GM23338 (cell line): Measurements from ENCODE around the gene BCL2.

Experiments used
- CREB1 ChIP-seq: fragments of 250-450 bp; sonication (Bioruptor Pico); IDR thresholded peaks from 2 replicates; pipeline ENCODE4 v1.5.0; 2020; ENCODE audit warnings: low read depth, mild to moderate bottlenecking, moderate library complexity
- ETS1 ChIP-seq: IDR thresholded peaks from 2 replicates; pipeline ENCODE4 v1.6.1; 2016; ENCODE audit warnings: antibody characterized with exemption
- EZH2 ChIP-seq: fragments of 200-600 bp; sonication (generic); IDR thresholded peaks from one replicate; pipeline ENCODE4 v1.8.0; 2017; ENCODE audit warnings: antibody characterized with exemption, mild to moderate bottlenecking, low read depth; ENCODE audit not compliant: unreplicated experiment
- JUNB ChIP-seq: IDR thresholded peaks from one replicate; pipeline ENCODE4 v1.6.1; 2016; ENCODE audit warnings: antibody characterized with exemption; ENCODE audit not compliant: unreplicated experiment
- POLR2AphosphoS5 ChIP-seq: IDR thresholded peaks from 2 replicates; pipeline ENCODE4 v1.6.1; 2016; ENCODE audit warnings: antibody characterized with exemption, low read depth
- REST ChIP-seq: IDR thresholded peaks from one replicate; pipeline ENCODE4 v1.6.1; 2018; ENCODE audit warnings: antibody characterized with exemption; ENCODE audit not compliant: unreplicated experiment
- ZNF114 ChIP-seq: fragments of 250-450 bp; sonication (Bioruptor Pico); IDR thresholded peaks from 2 replicates; pipeline ENCODE4 v1.5.0; 2020; ENCODE audit warnings: mild to moderate bottlenecking, moderate library complexity
- ZNF331 ChIP-seq: fragments of 250-450 bp; sonication (Bioruptor Pico); IDR thresholded peaks from 2 replicates; pipeline ENCODE4 v1.5.0; 2020; ENCODE audit warnings: low read depth, mild to moderate bottlenecking, moderate library complexity
- TF ChIP-seq, protein P1 (sequence below), 2 experiments: fragments of 200-600 bp in 1 of 2; sonication (generic) in 1 of 2; conservative IDR thresholded peaks; 2 replicates each; pipeline versions ENCODE4 v1.5.1 to v1.6.1; 2016 to 2017; ENCODE audit warnings: antibody characterized with exemption in 2 of 2, low read depth in 2 of 2, mild to moderate bottlenecking in 2 of 2, moderate library complexity in 1 of 2
- TF ChIP-seq, protein P2 (sequence below): fragments of 250-450 bp; sonication (Bioruptor Pico); IDR thresholded peaks from 2 replicates; pipeline ENCODE4 v1.5.0; 2020; ENCODE audit warnings: mild to moderate bottlenecking, moderate library complexity

DNA sequence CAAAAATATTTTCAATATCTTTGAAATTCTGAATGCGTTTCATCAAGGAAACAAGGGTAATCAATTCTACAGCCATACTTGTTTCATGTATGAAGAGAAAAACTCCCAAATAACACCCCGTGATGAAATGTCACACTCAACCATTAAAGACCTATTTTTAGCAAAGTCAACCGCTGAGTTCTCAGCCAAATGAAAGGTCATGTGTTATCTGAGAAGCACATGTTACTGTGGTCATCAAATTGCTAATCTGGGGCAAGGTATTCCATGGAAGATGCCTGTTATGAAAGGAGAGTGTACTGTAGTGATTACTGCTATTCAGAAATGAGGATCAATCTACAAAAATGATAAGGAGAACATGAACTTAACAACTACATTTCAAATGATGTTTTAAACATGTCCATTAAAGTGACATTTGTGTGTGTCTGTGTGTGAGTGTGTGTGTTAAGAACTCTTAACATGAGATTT is 126.7 kb downstream of the BCL2 start:
- TF ChIP-seq, protein P1, sequence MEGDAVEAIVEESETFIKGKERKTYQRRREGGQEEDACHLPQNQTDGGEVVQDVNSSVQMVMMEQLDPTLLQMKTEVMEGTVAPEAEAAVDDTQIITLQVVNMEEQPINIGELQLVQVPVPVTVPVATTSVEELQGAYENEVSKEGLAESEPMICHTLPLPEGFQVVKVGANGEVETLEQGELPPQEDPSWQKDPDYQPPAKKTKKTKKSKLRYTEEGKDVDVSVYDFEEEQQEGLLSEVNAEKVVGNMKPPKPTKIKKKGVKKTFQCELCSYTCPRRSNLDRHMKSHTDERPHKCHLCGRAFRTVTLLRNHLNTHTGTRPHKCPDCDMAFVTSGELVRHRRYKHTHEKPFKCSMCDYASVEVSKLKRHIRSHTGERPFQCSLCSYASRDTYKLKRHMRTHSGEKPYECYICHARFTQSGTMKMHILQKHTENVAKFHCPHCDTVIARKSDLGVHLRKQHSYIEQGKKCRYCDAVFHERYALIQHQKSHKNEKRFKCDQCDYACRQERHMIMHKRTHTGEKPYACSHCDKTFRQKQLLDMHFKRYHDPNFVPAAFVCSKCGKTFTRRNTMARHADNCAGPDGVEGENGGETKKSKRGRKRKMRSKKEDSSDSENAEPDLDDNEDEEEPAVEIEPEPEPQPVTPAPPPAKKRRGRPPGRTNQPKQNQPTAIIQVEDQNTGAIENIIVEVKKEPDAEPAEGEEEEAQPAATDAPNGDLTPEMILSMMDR (conservative IDR thresholded peaks at IDR 0.05; ENCODE audit: low read depth in 2 of 2), result no peak
- TF ChIP-seq POLR2AphosphoS5 (no peak), CREB1 (no peak), JUNB (no peak), ETS1 (no peak), EZH2 (no peak), ZNF331 (CRISPR knock-in tag) (no peak), ZNF114 (CRISPR knock-in tag) (no peak), REST (no peak)
- TF ChIP-seq, protein P2, sequence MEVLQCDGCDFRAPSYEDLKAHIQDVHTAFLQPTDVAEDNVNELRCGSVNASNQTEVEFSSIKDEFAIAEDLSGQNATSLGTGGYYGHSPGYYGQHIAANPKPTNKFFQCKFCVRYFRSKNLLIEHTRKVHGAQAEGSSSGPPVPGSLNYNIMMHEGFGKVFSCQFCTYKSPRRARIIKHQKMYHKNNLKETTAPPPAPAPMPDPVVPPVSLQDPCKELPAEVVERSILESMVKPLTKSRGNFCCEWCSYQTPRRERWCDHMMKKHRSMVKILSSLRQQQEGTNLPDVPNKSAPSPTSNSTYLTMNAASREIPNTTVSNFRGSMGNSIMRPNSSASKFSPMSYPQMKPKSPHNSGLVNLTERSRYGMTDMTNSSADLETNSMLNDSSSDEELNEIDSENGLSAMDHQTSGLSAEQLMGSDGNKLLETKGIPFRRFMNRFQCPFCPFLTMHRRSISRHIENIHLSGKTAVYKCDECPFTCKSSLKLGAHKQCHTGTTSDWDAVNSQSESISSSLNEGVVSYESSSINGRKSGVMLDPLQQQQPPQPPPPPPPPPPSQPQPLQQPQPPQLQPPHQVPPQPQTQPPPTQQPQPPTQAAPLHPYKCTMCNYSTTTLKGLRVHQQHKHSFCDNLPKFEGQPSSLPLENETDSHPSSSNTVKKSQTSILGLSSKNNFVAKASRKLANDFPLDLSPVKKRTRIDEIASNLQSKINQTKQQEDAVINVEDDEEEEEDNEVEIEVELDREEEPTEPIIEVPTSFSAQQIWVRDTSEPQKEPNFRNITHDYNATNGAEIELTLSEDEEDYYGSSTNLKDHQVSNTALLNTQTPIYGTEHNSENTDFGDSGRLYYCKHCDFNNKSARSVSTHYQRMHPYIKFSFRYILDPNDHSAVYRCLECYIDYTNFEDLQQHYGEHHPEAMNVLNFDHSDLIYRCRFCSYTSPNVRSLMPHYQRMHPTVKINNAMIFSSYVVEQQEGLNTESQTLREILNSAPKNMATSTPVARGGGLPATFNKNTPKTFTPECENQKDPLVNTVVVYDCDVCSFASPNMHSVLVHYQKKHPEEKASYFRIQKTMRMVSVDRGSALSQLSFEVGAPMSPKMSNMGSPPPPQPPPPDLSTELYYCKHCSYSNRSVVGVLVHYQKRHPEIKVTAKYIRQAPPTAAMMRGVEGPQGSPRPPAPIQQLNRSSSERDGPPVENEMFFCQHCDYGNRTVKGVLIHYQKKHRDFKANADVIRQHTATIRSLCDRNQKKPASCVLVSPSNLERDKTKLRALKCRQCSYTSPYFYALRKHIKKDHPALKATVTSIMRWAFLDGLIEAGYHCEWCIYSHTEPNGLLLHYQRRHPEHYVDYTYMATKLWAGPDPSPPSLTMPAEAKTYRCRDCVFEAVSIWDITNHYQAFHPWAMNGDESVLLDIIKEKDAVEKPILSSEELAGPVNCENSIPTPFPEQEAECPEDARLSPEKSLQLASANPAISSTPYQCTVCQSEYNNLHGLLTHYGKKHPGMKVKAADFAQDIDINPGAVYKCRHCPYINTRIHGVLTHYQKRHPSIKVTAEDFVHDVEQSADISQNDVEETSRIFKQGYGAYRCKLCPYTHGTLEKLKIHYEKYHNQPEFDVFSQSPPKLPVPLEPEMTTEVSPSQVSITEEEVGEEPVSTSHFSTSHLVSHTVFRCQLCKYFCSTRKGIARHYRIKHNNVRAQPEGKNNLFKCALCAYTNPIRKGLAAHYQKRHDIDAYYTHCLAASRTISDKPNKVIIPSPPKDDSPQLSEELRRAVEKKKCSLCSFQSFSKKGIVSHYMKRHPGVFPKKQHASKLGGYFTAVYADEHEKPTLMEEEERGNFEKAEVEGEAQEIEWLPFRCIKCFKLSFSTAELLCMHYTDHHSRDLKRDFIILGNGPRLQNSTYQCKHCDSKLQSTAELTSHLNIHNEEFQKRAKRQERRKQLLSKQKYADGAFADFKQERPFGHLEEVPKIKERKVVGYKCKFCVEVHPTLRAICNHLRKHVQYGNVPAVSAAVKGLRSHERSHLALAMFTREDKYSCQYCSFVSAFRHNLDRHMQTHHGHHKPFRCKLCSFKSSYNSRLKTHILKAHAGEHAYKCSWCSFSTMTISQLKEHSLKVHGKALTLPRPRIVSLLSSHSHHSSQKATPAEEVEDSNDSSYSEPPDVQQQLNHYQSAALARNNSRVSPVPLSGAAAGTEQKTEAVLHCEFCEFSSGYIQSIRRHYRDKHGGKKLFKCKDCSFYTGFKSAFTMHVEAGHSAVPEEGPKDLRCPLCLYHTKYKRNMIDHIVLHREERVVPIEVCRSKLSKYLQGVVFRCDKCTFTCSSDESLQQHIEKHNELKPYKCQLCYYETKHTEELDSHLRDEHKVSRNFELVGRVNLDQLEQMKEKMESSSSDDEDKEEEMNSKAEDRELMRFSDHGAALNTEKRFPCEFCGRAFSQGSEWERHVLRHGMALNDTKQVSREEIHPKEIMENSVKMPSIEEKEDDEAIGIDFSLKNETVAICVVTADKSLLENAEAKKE, result no peak
